ENCODE data around the gene C2CD2L.
A peak's percentile ranks its signal among the peaks of the same experiment; 100 is the strongest.
"Not testable (repeated sequence)": the region's sequence is repeated elsewhere in the genome, so short reads cannot be mapped to it uniquely, and the experiment has no call there.

Gene C2CD2L

DNA sequence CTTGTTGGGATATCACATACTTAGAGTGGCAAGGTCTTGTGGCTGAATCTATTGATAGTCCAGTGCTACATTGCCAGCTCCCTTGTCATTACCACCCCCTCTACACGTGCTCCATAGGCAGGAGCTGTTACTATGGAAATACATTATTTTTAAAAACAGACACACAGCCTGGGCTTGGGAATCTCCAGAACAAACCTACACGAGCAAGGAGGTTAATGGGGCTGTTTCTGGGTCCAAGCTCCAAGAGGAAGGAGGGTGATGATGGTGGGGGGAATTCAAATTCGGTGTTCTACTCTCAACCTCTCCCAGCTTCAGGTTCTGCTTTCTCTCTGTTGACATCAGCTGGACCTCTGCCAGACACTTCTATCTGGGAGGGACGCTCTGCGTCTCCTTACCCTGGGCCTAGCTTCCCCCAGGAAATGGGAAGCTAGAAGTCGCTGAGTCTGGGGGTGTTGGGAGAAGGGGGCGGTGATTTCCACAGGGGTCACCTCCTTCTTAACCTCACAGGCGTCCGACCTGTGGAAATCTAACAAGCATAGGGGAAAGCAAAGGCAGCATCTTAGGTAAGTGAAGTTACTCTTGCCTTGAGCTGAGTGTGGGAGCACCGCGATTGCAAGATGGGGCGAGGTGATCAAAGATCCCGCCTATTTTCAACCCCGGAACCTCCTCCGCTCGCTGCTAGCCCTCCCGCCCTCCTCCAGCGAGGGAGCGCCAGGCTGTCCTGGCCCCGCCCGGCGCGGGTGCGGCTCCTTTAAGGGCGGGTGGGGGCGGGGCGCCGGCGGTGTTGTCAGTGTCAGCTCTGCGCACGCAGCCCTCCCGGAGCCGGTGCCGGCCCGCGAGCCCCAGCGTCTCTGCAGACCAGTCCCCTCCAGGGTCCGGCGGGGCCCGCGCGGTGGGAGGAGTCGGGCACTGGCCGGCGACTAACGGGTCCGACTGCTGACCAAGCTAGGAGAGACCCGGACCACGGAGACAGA lies at the start of gene C2CD2L:
Gene C2CD2L, plus strand, starts transcription at position 781 of the 974 bp plus-strand sequence. CDS start 398 bp downstream, outside the sequence.
- peak; percentile 66 to 83 (median 75) for DNase-seq (ENCODE audit: low read depth in 3 of 3, low spot score in 1 of 3)

DNA sequence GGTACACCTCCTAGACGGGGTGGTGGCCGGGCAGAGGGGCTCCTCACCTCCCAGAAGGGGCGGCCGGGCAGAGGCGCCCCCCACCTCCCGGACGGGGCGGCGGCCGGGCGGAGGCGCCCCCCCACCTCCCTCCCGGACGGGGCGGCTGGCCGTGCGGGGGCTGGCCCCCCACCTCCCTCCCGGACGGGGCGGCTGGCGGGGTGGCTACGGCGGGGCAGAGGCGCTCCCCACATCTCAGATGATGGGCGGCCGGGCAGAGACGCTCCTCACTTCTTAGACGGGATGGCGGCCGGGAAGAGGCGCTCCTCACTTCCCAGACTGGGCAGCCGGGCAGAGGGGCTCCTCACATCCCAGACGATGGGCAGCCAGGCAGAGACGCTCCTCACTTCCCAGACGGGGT lies 48.0 kb upstream of the C2CD2L start:
- DNase-seq (ENCODE audit: low read depth in 3 of 3, low spot score in 1 of 3): not testable (repeated sequence)

DNA sequence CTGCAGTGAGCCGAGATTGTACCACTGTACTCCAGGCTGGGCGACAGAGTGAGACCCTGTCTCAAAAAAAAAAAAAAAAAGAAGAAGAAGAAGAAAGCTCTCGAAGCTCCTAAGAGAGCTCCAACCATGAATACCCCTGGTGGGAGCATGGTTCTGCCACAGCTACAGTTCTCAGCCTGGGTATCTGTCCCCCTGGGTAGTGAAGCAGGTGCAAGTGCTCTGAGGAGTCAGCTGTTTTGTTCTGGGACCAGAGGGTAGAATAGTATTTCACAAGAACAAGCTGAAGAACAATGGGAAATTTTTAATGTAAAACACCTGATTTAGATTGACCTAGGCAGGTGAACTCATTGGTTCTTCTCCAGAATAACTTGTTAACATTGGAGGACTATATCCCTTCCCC lies 45.9 kb upstream of the C2CD2L start:
- DNase-seq (ENCODE audit: low read depth in 3 of 3, low spot score in 1 of 3): no peak

DNA sequence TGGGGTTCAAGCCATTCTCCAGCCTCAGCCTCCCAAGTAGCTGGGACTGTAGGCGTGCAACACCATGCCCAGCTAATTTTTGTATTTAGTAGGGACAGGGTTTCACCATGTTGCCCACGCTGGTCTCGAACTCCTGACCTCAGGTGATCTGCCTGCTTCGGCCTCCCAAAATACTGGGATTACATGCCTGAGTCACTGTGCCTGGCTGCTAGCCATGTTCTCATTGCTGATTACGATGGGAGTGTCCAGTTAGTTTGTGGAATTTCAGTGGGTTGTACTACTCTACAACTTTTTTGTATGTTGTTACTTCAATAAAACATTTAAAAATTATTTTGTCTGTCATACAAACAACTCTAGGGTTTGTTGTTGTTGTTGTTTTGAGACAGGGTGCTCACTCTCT lies 44.4 kb upstream of the C2CD2L start:
- no peak for DNase-seq (ENCODE audit: low read depth in 3 of 3, low spot score in 1 of 3)

DNA sequence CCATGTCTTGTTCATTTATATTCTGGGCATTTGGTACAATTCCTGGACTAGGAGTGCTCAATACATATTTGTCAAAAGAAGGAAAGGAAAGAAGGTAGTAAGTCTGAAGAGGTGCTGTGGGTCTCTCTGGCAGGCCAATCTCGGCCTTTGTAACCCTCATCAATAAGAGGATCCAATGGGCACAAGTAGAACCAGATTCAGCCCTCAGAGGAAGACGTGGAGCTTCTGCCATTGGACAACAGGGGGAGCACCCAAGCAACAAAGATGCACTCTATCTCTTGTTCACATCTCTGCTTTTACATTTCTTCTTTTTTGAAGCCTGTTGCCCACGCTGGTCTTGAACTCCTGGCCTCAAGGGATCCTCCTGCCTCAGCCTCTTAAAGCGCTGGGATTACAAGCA lies 41.8 kb upstream of the C2CD2L start:
- no peak for DNase-seq (ENCODE audit: low read depth in 3 of 3, low spot score in 1 of 3)

DNA sequence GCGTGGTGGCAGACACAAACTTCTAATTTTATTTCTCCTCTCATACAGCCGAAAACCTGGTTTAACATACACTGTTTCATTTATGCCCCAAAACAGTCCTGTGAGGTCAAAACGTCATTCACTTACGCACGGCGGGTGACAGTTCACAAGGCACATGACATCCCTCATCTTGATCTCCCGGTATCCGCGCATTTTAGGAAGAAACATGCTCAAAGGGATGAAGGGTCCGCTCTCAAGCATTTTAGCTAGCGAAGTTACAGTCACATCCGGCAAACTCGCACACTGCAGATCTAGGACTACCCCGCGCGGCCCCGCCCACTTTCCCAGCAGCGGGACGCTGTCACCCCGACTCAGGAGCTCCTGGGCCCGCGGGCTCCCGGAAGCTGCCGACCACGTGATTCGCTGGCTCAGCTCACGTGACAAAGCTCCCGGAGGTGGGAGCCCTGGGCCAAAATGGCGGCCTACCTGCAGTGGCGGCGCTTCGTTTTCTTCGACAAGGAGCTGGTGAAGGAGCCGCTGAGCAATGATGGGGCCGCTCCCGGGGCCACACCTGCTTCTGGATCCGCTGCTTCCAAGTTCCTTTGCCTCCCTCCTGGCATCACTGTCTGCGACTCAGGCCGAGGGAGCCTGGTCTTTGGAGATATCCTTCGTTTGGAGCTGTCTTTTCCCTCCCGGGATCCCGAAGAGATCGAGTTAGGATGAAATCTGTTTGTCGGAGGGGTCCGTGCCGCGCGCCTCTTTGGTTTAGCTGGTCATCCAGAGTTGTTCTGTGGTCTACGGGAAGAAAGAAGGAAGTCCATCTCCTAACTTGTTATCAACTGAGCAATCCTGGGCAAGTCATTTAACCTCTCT lies 39.5 kb upstream of the C2CD2L start, which contains the start of gene VPS11:
Gene VPS11, plus strand, starts transcription at position 448 of the 852 bp plus-strand sequence. Its CDS starts 6 bp downstream, at position 454.
- DNase-seq (ENCODE audit: low read depth in 3 of 3, low spot score in 1 of 3): peak; percentile 92 to 95 (median 93)

DNA sequence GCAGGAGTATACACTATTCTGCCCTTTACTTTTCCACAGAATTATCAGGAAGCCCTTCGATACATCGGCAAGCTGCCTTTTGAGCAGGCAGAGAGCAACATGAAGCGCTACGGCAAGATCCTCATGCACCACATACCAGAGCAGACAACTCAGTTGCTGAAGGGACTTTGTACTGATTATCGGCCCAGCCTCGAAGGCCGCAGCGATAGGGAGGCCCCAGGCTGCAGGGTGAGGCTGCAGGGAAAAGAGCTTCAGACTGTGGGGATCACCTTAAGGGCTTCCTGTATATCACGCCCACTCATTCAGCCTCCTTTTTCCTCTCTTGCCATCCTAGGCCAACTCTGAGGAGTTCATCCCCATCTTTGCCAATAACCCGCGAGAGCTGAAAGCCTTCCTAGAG lies 29.3 kb upstream of the C2CD2L start:
- DNase-seq (ENCODE audit: low read depth in 3 of 3, low spot score in 1 of 3): no peak

DNA sequence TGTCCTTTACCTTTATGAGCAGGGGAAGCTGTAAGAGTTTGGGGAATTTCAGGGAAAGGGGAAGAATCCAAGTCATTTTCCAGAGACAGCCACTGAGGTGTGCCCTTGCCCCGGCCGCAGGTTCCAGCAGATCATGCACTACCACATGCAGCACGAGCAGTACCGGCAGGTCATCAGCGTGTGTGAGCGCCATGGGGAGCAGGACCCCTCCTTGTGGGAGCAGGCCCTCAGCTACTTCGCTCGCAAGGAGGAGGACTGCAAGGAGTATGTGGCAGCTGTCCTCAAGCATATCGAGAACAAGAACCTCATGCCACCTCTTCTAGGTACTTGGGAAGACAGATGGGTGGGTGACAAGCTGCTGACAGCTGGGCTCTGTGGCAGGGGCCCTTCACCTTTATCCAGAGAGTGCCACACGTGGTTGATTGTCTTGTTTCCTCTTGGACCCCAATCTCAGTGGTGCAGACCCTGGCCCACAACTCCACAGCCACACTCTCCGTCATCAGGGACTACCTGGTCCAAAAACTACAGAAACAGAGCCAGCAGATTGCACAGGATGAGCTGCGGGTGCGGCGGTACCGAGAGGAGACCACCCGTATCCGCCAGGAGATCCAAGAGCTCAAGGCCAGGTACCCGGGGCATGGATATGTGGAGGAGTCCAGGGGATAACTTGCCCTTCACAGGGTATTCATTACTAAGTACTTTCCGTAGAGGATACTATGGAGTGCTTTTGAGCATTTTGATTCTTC lies 28.3 kb upstream of the C2CD2L start:
- no peak for DNase-seq (ENCODE audit: low read depth in 3 of 3, low spot score in 1 of 3)

DNA sequence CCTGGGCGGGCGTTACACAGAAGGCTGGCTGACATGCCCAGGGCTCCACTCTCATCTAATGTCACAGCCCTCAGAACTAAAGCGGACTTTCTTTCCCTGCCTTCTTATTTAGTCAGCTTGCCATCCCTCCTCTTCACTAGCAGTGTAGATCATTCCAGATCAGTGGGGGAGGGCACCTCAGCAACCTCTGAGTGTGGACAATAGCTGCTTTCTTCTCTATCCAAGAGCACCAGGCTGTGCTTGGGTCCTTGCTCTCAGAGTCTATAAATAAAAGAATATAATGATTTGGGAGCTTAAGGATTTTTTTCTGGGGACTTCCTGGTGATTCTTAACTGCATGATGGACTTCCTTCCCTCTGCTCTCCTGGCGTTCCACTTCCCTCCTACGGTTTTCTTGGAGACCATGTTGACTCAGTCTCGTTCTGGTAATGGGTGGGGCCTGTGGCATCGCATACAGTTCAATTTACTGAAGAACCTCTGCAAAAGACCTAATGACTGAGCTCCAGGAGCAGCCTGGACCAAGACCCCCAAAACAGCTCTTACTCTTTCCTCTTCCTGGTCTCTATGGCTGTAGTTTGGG lies 25.4 kb upstream of the C2CD2L start:
- no peak for DNase-seq (ENCODE audit: low read depth in 3 of 3, low spot score in 1 of 3)

DNA sequence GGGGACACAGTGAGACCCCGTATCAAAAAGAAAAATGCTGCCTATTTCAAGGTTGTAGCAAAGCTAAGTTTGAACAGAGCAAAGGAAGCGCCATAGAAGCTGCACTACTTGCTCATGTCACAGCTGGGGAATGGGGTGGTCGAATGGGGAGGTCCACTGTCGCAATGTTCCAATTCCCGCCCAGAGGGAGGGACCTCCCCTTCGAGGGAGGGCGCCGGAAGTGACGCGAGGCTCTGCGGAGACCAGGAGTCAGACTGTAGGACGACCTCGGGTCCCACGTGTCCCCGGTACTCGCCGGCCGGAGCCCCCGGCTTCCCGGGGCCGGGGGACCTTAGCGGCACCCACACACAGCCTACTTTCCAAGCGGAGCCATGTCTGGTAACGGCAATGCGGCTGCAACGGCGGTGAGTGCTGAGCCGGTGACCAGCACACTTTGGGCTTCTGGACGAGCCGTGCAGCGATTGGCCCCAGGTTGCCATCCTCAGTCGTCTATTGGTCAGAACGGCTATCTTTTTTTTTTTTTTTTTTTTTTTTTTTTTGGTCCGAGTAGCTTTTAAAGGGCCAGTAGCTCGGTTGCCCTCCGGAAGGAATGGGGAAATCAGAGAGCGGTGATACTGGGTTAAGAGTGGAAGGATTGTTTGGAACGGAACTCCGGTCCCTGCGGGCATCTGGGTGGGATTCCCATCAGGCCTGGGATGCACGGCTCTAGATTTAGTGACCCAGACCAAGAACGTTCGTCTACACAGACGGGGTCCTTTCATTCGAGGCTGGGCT lies 22.3 kb upstream of the C2CD2L start, which contains the start of gene HMBS:
Gene HMBS, plus strand, starts transcription at position 219 of the 774 bp plus-strand sequence. Its CDS starts 153 bp downstream, at position 372.
- DNase-seq (ENCODE audit: low read depth in 3 of 3, low spot score in 1 of 3): peak; percentile 69 to 86 (median 70)

DNA sequence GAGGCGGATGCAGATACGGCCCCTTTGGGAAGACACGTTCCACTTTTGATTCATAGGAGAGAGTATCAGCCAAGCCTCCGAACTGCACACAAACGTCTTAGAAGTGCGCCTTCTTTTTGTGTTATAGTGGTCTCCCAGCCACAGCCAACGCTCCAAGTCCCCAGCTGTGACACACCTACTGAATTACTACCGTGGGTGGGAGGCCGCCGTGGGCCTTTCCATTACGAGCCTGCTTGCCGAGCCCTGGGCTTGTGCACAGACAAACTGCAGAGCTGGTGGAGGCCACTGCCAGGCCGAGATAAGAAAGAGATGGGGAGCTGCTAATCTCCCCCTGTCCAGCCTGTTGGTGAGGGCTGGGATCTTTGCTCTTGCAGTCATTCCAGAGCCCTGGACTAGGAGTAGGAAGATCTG lies 21.7 kb upstream of the C2CD2L start:
- no peak for DNase-seq (ENCODE audit: low read depth in 3 of 3, low spot score in 1 of 3)

DNA sequence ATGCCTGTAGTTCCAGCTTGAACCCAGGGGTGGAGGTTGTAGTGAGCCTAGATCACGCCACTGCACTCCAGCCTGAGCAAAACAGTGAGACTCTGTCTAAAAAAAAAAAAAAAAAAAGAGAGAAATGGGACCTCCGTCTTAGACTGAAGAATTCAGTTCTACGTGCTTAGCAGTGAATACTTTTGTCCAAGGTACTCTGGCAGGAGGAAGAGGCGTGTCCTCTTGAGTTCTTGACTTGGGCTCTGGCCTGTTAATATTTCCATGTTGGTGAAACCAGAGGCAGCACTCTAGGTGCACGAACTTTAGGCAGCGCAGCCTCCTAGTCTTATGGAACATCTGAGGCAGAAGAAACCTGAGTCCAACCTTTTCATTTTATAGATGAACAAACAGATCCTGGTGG lies 20.0 kb upstream of the C2CD2L start:
- DNase-seq (ENCODE audit: low read depth in 3 of 3, low spot score in 1 of 3): no peak

DNA sequence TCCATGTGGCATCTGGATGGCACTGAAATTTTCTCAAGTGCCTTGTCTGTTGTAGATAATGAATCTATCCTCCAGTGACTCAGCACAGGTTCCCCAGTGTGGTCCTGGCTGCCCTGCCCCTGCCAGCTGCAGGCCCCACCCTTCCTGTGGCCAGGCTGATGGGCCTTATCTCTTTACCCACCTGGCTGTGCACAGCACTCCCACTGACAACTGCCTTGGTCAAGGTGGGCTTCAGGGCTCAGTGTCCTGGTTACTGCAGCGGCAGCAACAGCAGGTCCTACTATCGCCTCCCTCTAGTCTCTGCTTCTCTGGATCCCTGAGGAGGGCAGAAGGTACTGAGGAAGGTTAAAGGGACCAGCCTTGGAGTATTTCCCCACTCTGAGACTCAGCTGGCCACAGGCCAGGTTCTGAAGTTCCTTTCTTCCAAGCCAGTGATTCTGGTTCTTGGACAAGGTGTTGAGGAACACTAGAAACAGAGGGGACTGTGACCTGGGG lies 19.4 kb upstream of the C2CD2L start:
- no peak for DNase-seq (ENCODE audit: low read depth in 3 of 3, low spot score in 1 of 3)

DNA sequence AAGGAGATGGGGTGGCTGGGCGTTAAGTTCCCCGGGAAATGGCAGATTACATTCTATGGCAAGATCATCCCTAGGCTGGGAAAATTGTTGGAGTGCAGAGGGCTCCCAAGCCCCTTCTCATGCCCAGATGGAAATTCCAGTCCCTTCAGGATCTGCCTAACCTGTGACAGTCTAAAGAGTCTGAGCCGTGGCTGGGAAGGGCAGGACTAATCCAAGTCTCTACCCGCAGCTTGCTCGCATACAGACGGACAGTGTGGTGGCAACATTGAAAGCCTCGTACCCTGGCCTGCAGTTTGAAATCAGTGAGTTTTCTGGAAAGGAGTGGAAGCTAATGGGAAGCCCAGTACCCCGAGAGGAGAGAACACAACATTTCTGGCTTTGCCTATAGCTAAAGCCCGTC lies 18.7 kb upstream of the C2CD2L start:
- DNase-seq (ENCODE audit: low read depth in 3 of 3, low spot score in 1 of 3): no peak

DNA sequence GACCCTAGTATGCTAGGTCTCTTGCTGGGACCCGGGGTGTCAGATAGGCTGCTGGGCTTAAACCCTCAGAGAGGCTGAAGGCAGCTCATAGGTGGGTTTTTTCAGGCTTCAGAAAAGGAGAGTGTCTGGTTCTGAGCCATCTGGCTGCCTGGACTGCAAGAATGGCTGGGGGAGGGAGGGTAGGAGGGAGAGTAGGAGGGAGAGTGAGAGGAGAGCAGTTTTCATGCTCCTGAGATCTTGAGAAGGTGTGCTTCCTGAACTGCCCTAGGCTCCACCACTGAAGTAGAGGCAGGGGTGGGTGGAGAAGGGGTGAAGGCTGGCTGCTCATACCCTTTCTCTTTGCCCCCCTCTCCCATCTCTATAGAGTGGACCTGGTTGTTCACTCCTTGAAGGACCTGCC lies 17.8 kb upstream of the C2CD2L start:
- no peak for DNase-seq (ENCODE audit: low read depth in 3 of 3, low spot score in 1 of 3)

DNA sequence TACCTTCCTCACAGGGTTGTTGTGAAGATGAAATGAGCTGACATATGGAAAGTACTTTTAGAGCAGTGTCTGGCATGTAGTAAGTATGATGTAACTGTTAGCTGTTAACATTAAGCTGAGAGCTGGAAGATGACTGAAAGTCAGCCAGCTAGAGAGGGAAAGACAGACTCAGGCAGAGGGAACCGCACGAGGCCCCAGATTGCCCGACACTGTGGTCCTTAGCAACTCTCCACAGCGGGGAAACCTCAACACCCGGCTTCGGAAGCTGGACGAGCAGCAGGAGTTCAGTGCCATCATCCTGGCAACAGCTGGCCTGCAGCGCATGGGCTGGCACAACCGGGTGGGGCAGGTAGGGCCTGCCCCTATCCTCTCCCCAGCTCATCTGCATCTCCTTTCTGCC lies 16.0 kb upstream of the C2CD2L start:
- DNase-seq (ENCODE audit: low read depth in 3 of 3, low spot score in 1 of 3): no peak

DNA sequence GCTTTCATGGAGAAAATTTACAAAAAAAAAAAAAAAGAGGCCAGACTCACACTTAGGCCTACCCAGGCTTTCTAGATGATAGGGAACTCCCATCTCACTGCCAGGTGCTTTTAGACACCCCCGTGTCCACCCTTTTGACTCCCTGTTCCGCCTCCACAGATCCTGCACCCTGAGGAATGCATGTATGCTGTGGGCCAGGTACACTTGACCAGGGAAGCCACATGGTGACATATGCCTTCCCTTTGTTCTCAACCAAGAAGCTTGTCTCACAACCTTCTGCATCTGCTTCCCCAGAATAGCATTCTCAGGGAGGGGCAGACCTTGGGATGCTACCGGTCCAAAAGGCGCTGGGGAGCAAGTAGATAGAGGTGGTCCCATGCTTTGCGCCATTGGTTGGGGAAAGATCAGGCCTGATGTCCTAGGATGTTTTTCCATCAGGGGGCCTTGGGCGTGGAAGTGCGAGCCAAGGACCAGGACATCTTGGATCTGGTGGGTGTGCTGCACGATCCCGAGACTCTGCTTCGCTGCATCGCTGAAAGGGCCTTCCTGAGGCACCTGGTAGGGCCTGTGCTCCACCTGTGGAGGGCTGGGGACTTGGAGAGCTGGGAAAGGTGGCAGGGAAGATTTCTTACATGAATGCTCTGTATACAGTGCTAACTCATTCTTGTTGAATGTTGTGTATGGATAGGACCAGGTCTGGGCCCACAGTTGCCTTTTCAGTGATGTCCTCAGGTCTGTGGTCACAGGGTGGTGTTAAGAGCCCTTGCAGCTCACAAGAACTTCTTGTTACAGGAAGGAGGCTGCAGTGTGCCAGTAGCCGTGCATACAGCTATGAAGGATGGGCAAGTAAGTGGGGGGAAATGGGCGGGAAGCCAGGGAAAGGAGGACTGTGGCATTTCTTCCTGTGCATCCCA lies 14.9 kb upstream of the C2CD2L start:
- DNase-seq (ENCODE audit: low read depth in 3 of 3, low spot score in 1 of 3): no peak
